ENCODE measurements around the gene PLIN3.
"Not testable (repeated sequence)": the region's sequence is repeated elsewhere in the genome, so short reads cannot be mapped to it uniquely, and the experiment has no call there.

PLIN3 gene

DNA sequence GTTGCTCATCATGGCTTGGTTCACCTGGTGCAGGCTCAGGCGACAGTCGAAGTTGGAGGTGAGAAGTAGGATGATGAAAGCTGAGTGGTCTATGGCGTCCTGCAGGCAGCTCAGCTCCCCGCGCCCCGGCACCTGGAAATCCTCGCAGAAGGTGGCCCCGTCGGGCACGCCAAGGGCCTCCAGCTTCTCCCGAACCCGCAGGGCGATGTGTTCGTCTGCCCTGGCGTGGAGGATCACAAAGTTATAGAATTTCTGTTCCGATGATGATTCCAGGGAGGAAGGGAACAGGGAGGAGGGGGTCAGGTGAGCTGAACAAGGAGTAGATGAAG, 50.6 kb downstream of the PLIN3 start:
- DNase-seq (ENCODE audit: extremely low spot score, insufficient read length, low read depth) (no peak), FAIRE-seq (no peak)

- DNase-seq (ENCODE audit: extremely low spot score, insufficient read length, low read depth) = no peak
- no peak for FAIRE-seq
Measured at GRCh38 chr19:4816202-4816949, 51.1 kb downstream of the PLIN3 start.

DNA sequence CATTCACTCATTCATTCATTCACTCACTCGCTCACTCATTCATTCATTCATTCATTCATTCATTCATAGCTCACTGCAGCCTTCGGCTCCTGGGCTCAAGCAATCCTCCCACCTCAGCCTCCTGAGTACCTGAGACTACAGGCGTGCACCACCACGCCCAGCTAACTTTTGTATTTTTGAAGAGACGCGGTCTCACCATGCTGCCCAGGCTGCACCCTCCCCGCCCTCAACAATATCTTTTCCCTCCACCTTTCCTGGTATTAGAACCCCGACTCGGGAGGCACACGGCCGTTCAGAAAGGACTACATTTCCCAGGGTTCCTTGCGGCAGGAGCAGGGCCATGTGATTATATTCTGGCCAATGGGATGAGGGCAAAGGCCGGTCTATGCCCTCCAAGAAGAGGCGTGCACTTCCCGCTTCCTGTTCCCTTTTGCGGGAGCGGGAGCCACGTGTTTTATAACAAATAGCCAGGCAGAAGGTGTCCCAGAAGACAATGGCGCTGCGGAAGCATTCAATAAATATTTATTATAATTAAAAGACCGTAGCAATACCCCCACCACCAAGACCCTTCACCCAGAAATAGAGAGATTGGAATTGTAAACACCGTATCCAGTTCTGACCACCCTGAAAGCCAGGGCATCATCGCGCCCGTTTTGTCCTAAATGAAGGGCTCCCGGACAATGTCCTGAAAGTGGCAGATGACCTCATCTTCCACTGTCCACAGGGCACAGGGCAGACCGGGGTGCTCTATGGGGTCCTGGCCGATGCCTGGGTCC, 51.9 kb downstream of the PLIN3 start:
- FAIRE-seq (peak; percentile 91), DNase-seq (ENCODE audit: extremely low spot score, insufficient read length, low read depth) (peak; percentile 77)

- FAIRE-seq (peak; percentile 35), DNase-seq (ENCODE audit: extremely low spot score, insufficient read length, low read depth) (no peak)
Measured at GRCh38 chr19:4814625-4815425, 52.6 kb downstream of the PLIN3 start.

DNA sequence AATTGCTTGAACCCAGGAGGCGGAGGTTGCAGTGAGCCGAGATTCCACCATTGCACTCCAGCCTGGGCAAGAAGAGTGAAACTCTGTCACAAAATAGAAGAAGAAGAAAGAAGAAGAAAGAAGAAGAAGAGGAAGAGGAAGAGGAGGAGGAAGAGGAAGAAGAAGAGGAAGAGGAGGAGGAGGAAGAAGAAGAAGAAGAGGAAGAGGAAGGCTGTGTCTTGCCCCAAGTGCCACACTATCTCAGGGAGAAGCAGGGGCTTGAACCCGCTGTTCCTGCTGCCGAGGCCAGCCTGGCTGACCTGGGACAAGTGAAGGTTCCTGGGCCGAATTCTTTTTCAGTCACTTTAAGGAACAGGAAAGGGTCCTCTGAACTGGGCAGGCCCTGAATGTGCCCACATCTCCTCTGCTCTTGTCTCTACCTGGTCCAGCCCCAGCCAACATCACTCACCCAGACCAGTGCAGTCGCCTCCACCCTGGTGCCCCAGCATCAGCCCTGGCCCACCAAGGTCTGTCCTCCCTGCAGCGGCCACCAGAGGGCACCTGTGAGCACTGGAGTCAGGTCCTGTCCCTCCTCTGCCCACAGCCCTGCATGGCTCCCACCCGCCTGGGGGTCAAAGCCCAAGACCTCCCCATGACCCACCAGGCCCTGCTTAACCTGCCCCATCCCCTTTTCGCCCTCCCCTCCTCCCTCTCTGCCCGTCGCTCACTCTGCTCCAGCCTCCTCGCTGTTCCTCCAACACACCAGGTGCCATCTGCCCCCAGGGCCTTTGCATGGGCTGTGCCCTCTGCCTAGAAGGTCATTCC, 55.9 kb downstream of the PLIN3 start:
- DNase-seq (ENCODE audit: extremely low spot score, insufficient read length, low read depth) (peak; percentile 66), FAIRE-seq (peak; percentile 61)

GRCh38 chr19:4807188-4807587, 60.3 kb downstream of the PLIN3 start:
- no peak for FAIRE-seq
- DNase-seq (ENCODE audit: extremely low spot score, insufficient read length, low read depth) = no peak

GRCh38 chr19:4806384-4806783, 61.1 kb downstream of the PLIN3 start:
- DNase-seq (ENCODE audit: extremely low spot score, insufficient read length, low read depth) (no peak), FAIRE-seq (no peak)

GRCh38 chr19:4805140-4805539, 62.3 kb downstream of the PLIN3 start:
- not testable (repeated sequence) for DNase-seq (ENCODE audit: extremely low spot score, insufficient read length, low read depth); FAIRE-seq

- FAIRE-seq (peak; percentile 79), DNase-seq (ENCODE audit: extremely low spot score, insufficient read length, low read depth) (peak; percentile 45)
Measured at GRCh38 chr19:4803736-4804695, 63.5 kb downstream of the PLIN3 start.

GRCh38 chr19:4802711-4803110, 64.8 kb downstream of the PLIN3 start:
- no peak for FAIRE-seq

GRCh38 chr19:4801085-4801619, 66.3 kb downstream of the PLIN3 start:
- DNase-seq (ENCODE audit: extremely low spot score, insufficient read length, low read depth) (no peak), FAIRE-seq (no peak)

More at GRCh38 chr19:4802711-4803110, 64.8 kb downstream of the PLIN3 start:
- DNase-seq (ENCODE audit: extremely low spot score, insufficient read length, low read depth) = no peak

DNA sequence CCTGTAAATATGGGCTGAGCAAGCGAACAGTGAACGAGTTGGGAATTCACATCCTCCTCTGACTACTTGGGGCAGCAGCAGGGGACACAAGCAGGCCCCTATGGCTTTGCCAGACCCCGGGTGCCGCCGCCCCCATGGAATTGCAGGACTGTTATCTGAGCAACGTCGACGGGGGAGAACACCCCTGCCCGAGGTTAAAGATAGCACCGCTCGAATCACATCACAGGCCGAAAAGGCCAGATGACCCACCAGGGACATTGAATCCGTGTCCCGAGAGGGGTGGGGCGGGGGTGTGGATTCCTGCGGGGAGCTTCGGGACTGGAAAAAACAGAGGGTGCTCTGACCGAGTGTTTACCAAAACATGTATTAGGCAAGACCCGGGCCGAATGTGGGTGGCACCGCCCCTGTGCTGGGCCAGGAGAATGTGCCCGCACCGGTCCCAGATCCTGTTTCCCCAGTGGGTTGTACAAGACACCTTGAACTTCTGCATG, 66.8 kb downstream of the PLIN3 start:
- FAIRE-seq (no peak), DNase-seq (ENCODE audit: extremely low spot score, insufficient read length, low read depth) (no peak)

- no peak for DNase-seq (ENCODE audit: extremely low spot score, insufficient read length, low read depth)
Measured at GRCh38 chr19:4795400-4795799, 72.1 kb downstream of the PLIN3 start.

DNA sequence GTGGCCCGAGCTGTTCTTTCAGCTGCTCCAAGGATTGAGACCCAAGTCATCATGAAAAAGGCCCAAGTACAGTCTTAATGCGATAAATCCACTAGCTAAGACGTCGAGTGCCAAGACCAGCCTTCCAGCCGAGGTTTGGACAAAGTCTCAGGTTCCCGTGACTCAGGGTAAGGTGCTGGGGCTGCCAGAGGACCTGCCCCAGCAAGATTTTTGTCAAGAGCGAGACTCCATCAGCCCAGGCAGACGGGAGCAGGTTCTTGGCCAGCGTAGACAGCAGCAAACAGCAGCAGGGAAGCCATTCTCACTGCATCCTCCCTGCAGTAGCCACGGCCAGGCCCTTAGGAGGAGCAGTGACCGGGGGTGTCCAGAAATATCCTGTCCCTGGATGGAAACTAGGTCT, 72.5 kb downstream of the PLIN3 start:
- FAIRE-seq (no peak), DNase-seq (ENCODE audit: extremely low spot score, insufficient read length, low read depth) (no peak)

More at GRCh38 chr19:4795400-4795799, 72.1 kb downstream of the PLIN3 start:
- FAIRE-seq = no peak

GRCh38 chr19:4793278-4793677, 74.2 kb downstream of the PLIN3 start:
- not testable (repeated sequence) for DNase-seq (ENCODE audit: extremely low spot score, insufficient read length, low read depth)

GRCh38 chr19:4792866-4793195, 74.6 kb downstream of the PLIN3 start:
- FAIRE-seq; DNase-seq (ENCODE audit: extremely low spot score, insufficient read length, low read depth): not testable (repeated sequence)

More at GRCh38 chr19:4793278-4793677, 74.2 kb downstream of the PLIN3 start:
- not testable (repeated sequence) for FAIRE-seq

- not testable (repeated sequence) for FAIRE-seq; DNase-seq (ENCODE audit: extremely low spot score, insufficient read length, low read depth)
Measured at GRCh38 chr19:4792019-4792865, 75.2 kb downstream of the PLIN3 start.
